GM12878 (cell line): ENCODE results near the gene MAGI2. TPM values are rescaled to one million over a fixed set of nuclear protein-coding genes. Genes with fewer than 3 reads are reported as not detected.

Experiments
- ATAC-seq: fragments of 200-7000 bp; cut with Tn5 transposase; 3 replicates; pipeline ENCODE4 v1.9.1; 2020; ENCODE audit warnings: mild to moderate bottlenecking, moderate library complexity
- BruUV-seq: library from RNA; stranded (reverse); fragments of 400-500 nt; replicated peaks from 2 replicates; lab custom pipeline; 2021; lab: Mats Ljungman, UMichigan
- CTCF ChIA-PET: fragments of 300-600 bp; sonication (Branson Sonifier 250); formaldehyde crosslinking; extraction: SDS; loops from one replicate; lab custom pipeline; 2021; ENCODE audit warnings: inconsistent platforms; lab: Yijun Ruan, JAX
- POLR2A ChIA-PET: fragments of 350-600 bp; formaldehyde crosslinking; extraction: SDS; loops from one replicate; lab custom pipeline; 2021; ENCODE audit warnings: inconsistent platforms; lab: Charles Lee
- RAD21 ChIA-PET: fragments of 300-600 bp; sonication (Branson Sonifier 250); formaldehyde crosslinking; loops from one replicate; lab custom pipeline; 2023; ENCODE audit warnings: antibody characterized with exemption; ENCODE audit not compliant: unreplicated experiment; lab: Charles Lee
- SMC1A ChIA-PET: fragments of 300-600 bp; sonication (Branson Sonifier 250); formaldehyde crosslinking; loops from one replicate; lab custom pipeline; 2023; ENCODE audit not compliant: unreplicated experiment, uncharacterized antibody; lab: Charles Lee
- DNase-seq: peaks from one replicate; pipeline ENCODE4 v3.0.0-alpha.2; 2011; ENCODE audit warnings: low read depth, low spot score
- FAIRE-seq: peaks from 3 replicates; lab custom pipeline; 2011; peaks lifted over from hg19 to GRCh38; lab: Jason Lieb, UNC
- H2AFZ ChIP-seq: 2 replicates; pipeline ENCODE4 v1.6.0; 2011; ENCODE audit warnings: low read depth, low read length, control low read depth; ENCODE audit not compliant: control insufficient read depth
- H3K27ac ChIP-seq: 2 replicates; pipeline ENCODE4 v1.5.1; 2011; ENCODE audit warnings: control low read depth; ENCODE audit not compliant: control insufficient read depth, insufficient read depth
- H3K27me3 ChIP-seq, 2 experiments: replicated peaks in 1 of 2; 2 replicates each; pipeline versions ENCODE4 v1.6.0 to v1.6.1; 2011; ENCODE audit warnings: low read length in 1 of 2; ENCODE audit not compliant: control insufficient read depth in 2 of 2, insufficient read depth in 2 of 2
- H3K36me3 ChIP-seq, 2 experiments: 2 replicates each; pipeline ENCODE4 v1.5.1; 2011; ENCODE audit warnings: low read length in 1 of 2; ENCODE audit not compliant: control insufficient read depth in 2 of 2, insufficient read depth in 2 of 2
- H3K4me1 ChIP-seq: 2 replicates; pipeline ENCODE4 v1.6.1; 2011; ENCODE audit warnings: mild to moderate bottlenecking, low read length, moderate library complexity, mixed read lengths; ENCODE audit not compliant: control insufficient read depth, insufficient read depth
- H3K4me2 ChIP-seq: 2 replicates; pipeline ENCODE4 v1.6.0; 2011; ENCODE audit warnings: control low read depth; ENCODE audit not compliant: control insufficient read depth, insufficient read depth
- H3K4me3 ChIP-seq: fragments of 200-600 bp; sonication (generic); 2 replicates; pipeline ENCODE4 v1.5.1; 2016
- H3K79me2 ChIP-seq: 2 replicates; pipeline ENCODE4 v1.6.0; 2011; ENCODE audit warnings: low read length; ENCODE audit not compliant: control insufficient read depth, insufficient read depth
- H3K9ac ChIP-seq: 2 replicates; pipeline ENCODE4 v1.8.0; 2011; ENCODE audit warnings: low read length, control low read depth, mixed read lengths; ENCODE audit not compliant: control insufficient read depth, insufficient read depth
- H3K9me3 ChIP-seq: replicated peaks from 3 replicates; pipeline ENCODE4 v1.5.1; 2011; ENCODE audit warnings: mild to moderate bottlenecking, low read length; ENCODE audit not compliant: control insufficient read depth, insufficient read depth
- H4K20me1 ChIP-seq: 2 replicates; pipeline ENCODE4 v1.6.0; 2011; ENCODE audit not compliant: control insufficient read depth, insufficient read depth
- ASH2L ChIP-seq: fragments of 300-600, 200-600 bp; sonication (generic); IDR thresholded peaks from 2 replicates; pipeline ENCODE4 v1.6.1; 2017; ENCODE audit warnings: low read depth, mild to moderate bottlenecking, borderline replicate concordance
- E2F8 ChIP-seq: fragments of 450-650 bp; IDR thresholded peaks from 2 replicates; pipeline ENCODE4 v1.6.1; 2018; ENCODE audit warnings: mild to moderate bottlenecking, low read depth, moderate library complexity; ENCODE audit not compliant: partially characterized antibody
- JUND ChIP-seq: IDR thresholded peaks from 2 replicates; pipeline ENCODE4 v1.6.1; 2012; ENCODE audit warnings: low read depth, mild to moderate bottlenecking, low read length, improper control_type of control experiment, moderate library complexity
- NFIC ChIP-seq: IDR thresholded peaks from 2 replicates; pipeline ENCODE4 v1.6.1; 2012; ENCODE audit warnings: low read depth, mild to moderate bottlenecking, inconsistent platforms, low read length, moderate library complexity
- NR2F1 ChIP-seq: fragments of 450-650 bp; conservative IDR thresholded peaks from 2 replicates; pipeline ENCODE4 v1.6.1; 2017; ENCODE audit warnings: mild to moderate bottlenecking
- PML ChIP-seq: IDR thresholded peaks from 2 replicates; pipeline ENCODE4 v1.6.1; 2012; ENCODE audit warnings: low read length, inconsistent platforms
- SIN3A ChIP-seq: IDR thresholded peaks from 2 replicates; pipeline ENCODE4 v1.6.1; 2012; ENCODE audit warnings: low read depth, low read length, improper control_type of control experiment
- SRF ChIP-seq, 2 experiments: IDR thresholded peaks; 2 replicates each; pipeline ENCODE4 v1.6.1; 2011; ENCODE audit warnings: low read depth in 2 of 2, low read length in 2 of 2, mild to moderate bottlenecking in 1 of 2, moderate library complexity in 1 of 2
- TBL1XR1 ChIP-seq: IDR thresholded peaks from 2 replicates; pipeline ENCODE4 v1.6.1; 2012; ENCODE audit warnings: low read depth, low read length, improper control_type of control experiment
- YY1 ChIP-seq: IDR thresholded peaks from 2 replicates; pipeline ENCODE4 v1.6.1; 2011; ENCODE audit warnings: low read depth, mild to moderate bottlenecking, low read length
- ZBTB11 ChIP-seq: fragments of 450-650 bp; formaldehyde crosslinking; IDR thresholded peaks from 2 replicates; pipeline ENCODE4 v1.5.0; 2022; ENCODE audit warnings: mild to moderate bottlenecking, missing genetic modification characterization
- ZNF274 ChIP-seq: IDR thresholded peaks from one replicate; pipeline ENCODE4 v1.8.0; 2011; ENCODE audit not compliant: insufficient read length, insufficient read depth
- ZZZ3 ChIP-seq: IDR thresholded peaks from 2 replicates; pipeline ENCODE4 v1.6.1; 2011; ENCODE audit warnings: low read depth; ENCODE audit not compliant: control insufficient read depth, insufficient read length
- WGBS: methylation state at CpG from one replicate; pipeline ENCODE4 v1.1.6; 2016; ENCODE audit warnings: low lambda C conversion rate; ENCODE audit not compliant: insufficient replicate concordance, insufficient coverage; ENCODE audit errors: missing lambda C conversion rate; 5-methylcytosine and 5-hydroxymethylcytosine counted together
- in situ Hi-C: fragments of 300-500 bp; cut with MboI; formaldehyde crosslinking; loops from 9 replicates; pipeline ENCODE4 v1.14.3; 2018; ENCODE audit warnings: mixed read lengths
- intact Hi-C: fragments of 100-400 bp; cut with micrococcal nuclease; formaldehyde crosslinking; loops from one replicate; pipeline ENCODE4 v1.14.2; 2022; ENCODE audit not compliant: unreplicated experiment
- polyA plus RNA-seq, 11 experiments: library from polyadenylated mRNA; depleted of rRNA in 4 of 11; unstranded in 6 of 11; stranded (reverse) in 5 of 11; fragments of >200 nt; fragmentation: Nextera tagmentation in 4 of 11; fragmentation: Illumina TruSeq in 1 of 11; extraction: Ambion mirVana in 4 of 11; extraction: Trizol in 1 of 11; gene quantifications; 1 replicate in 1 of 11; 2 replicates in 10 of 11; pipeline versions ENCODE4 v1.2.1 to v1.2.3, GENCODE V29; 2011 to 2016; ENCODE audit warnings: inconsistent platforms in 2 of 11, missing spikeins in 2 of 11, low read depth in 1 of 11
- total RNA-seq, 4 experiments: library from RNA; depleted of rRNA in 3 of 4; stranded (reverse); fragments of >200 nt in 3 of 4; fragmentation: Illumina TruSeq in 1 of 4; extraction: Trizol in 1 of 4; gene quantifications; 2 replicates each; pipeline versions ENCODE4 v1.2.1 to v1.2.3, GENCODE V29; 2013 to 2021
- TF ChIP-seq, protein P1 (sequence below): fragments of 450-650 bp; formaldehyde crosslinking; IDR thresholded peaks from 2 replicates; pipeline ENCODE4 v1.4.0; 2020; ENCODE audit warnings: mild to moderate bottlenecking, moderate library complexity

Gene MAGI2
- total and polyA plus RNA-seq, 10 of the 15 experiments (the other 5 are each of a cell fraction or from before 2014, with no cell fraction given), result 0.01 to 0.31 (median 0.05) TPM; not detected in 2

GRCh38 chr7:79459381-79459780, 5.9 kb upstream of the MAGI2 start:
- no peaks in the 10 kb centered on the region for H3K36me3 ChIP-seq
- ChIA-PET RAD21 (no interaction called here), SMC1A (no interaction called here), CTCF (no interaction called here), POLR2A (no interaction called here)
- H3K4me3 ChIP-seq, result no peak overlapping the region
- BruUV-seq, result no TSS peak
- no peak for DNase-seq
- H3K27me3 ChIP-seq, result no peaks in the 10 kb centered on the region; a peak in 2 of 4 replicates
- ATAC-seq, result no peak
- H3K79me2 ChIP-seq, result no peaks in the 10 kb centered on the region
- intact Hi-C loops, result no loop called here
- WGBS, result 0% methylated on average over 3 of the region's 3 CpGs
- no peaks in the 10 kb centered on the region for H3K9me3 ChIP-seq
- H2AFZ ChIP-seq, result no peak overlapping the region
- H3K9ac ChIP-seq, result no peak overlapping the region
- no peaks in the 10 kb centered on the region for H4K20me1 ChIP-seq
- H3K27ac ChIP-seq, result no peak overlapping the region
- peak; percentile 18 for FAIRE-seq
- no peaks in the 10 kb centered on the region for H3K4me1 ChIP-seq
- H3K4me2 ChIP-seq, result no peak overlapping the region
- in situ Hi-C loops, result no loop called here
- TF ChIP-seq ZZZ3, result no peak
- TF ChIP-seq, protein P1, sequence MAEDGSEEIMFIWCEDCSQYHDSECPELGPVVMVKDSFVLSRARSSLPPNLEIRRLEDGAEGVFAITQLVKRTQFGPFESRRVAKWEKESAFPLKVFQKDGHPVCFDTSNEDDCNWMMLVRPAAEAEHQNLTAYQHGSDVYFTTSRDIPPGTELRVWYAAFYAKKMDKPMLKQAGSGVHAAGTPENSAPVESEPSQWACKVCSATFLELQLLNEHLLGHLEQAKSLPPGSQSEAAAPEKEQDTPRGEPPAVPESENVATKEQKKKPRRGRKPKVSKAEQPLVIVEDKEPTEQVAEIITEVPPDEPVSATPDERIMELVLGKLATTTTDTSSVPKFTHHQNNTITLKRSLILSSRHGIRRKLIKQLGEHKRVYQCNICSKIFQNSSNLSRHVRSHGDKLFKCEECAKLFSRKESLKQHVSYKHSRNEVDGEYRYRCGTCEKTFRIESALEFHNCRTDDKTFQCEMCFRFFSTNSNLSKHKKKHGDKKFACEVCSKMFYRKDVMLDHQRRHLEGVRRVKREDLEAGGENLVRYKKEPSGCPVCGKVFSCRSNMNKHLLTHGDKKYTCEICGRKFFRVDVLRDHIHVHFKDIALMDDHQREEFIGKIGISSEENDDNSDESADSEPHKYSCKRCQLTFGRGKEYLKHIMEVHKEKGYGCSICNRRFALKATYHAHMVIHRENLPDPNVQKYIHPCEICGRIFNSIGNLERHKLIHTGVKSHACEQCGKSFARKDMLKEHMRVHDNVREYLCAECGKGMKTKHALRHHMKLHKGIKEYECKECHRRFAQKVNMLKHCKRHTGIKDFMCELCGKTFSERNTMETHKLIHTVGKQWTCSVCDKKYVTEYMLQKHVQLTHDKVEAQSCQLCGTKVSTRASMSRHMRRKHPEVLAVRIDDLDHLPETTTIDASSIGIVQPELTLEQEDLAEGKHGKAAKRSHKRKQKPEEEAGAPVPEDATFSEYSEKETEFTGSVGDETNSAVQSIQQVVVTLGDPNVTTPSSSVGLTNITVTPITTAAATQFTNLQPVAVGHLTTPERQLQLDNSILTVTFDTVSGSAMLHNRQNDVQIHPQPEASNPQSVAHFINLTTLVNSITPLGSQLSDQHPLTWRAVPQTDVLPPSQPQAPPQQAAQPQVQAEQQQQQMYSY (CRISPR knock-in tag), result no peak
- no peak for TF ChIP-seq E2F8
- TF ChIP-seq ZBTB11, result no peak
- no peak for TF ChIP-seq YY1
- no peak for TF ChIP-seq JUND
- no peak for TF ChIP-seq ZNF274
- no peak for TF ChIP-seq TBL1XR1
- TF ChIP-seq NFIC, result no peak
- TF ChIP-seq PML, result no peak
- no peak for TF ChIP-seq NR2F1
- no peak for TF ChIP-seq SRF (IDR thresholded peaks at IDR 0.05; ENCODE audit: low read depth in 2 of 2, low read length in 2 of 2)
- TF ChIP-seq SIN3A, result no peak
- TF ChIP-seq ASH2L, result no peak
